HepG2 (cell line): Measurements from ENCODE around the gene MYADML2. TPM values are rescaled to one million over a fixed set of nuclear protein-coding genes. Genes with fewer than 3 reads are reported as not detected.
A peak's percentile ranks its signal among the peaks of the same experiment; 100 is the strongest.

Experiments used
- BCL3 ChIP-seq: sonication (generic); formaldehyde crosslinking; IDR thresholded peaks from 2 replicates; pipeline ENCODE4 v1.5.1; 2020; ENCODE audit warnings: mild to moderate bottlenecking, missing genetic modification reagents, moderate library complexity
- CCAR2 ChIP-seq: fragments of 200-400 bp; formaldehyde crosslinking; optimal IDR thresholded peaks from 2 replicates; pipeline ENCODE3; 2018; ENCODE audit warnings: low read depth, mild to moderate bottlenecking, low read length, moderate library complexity
- ETV5 ChIP-seq: IDR thresholded peaks from 2 replicates; pipeline ENCODE4 v1.6.1; 2018; ENCODE audit warnings: missing biosample characterization, missing genetic modification reagents, inconsistent platforms, borderline replicate concordance
- KLF6 ChIP-seq: IDR thresholded peaks from 2 replicates; pipeline ENCODE4 v1.8.0; 2016; ENCODE audit warnings: missing biosample characterization, missing genetic modification reagents
- PHF5A ChIP-seq: IDR thresholded peaks from one replicate; pipeline ENCODE4 v1.6.1; 2018; ENCODE audit warnings: low read depth, missing genetic modification reagents; ENCODE audit not compliant: unreplicated experiment
- PLRG1 ChIP-seq: fragments of 450-650 bp; conservative IDR thresholded peaks from 2 replicates; pipeline ENCODE4 v1.6.1; 2016
- POLR2A ChIP-seq, 2 experiments: IDR thresholded peaks; 2 replicates each; pipeline ENCODE4 v1.6.1; 2011; ENCODE audit warnings: low read depth in 2 of 2, low read length in 2 of 2, mild to moderate bottlenecking in 1 of 2, moderate library complexity in 1 of 2; ENCODE audit not compliant: insufficient read depth in 1 of 2
- RBAK ChIP-seq: sonication (generic); formaldehyde crosslinking; IDR thresholded peaks from 2 replicates; pipeline ENCODE4 v1.5.1; 2020; ENCODE audit warnings: mild to moderate bottlenecking, missing genetic modification reagents
- SMARCE1 ChIP-seq: fragments of 450-650 bp; IDR thresholded peaks from 2 replicates; pipeline ENCODE4 v1.6.1; 2017; ENCODE audit warnings: borderline replicate concordance
- SNAPC5 ChIP-seq: sonication (generic); formaldehyde crosslinking; IDR thresholded peaks from 2 replicates; pipeline ENCODE4 v1.8.1; 2023; ENCODE audit warnings: mild to moderate bottlenecking, missing genetic modification reagents, borderline replicate concordance
- TOPORS ChIP-seq: sonication (generic); formaldehyde crosslinking; IDR thresholded peaks from 2 replicates; pipeline ENCODE4 v1.8.0; 2023; ENCODE audit warnings: mild to moderate bottlenecking, missing genetic modification reagents
- YEATS2 ChIP-seq: sonication (generic); formaldehyde crosslinking; IDR thresholded peaks from 2 replicates; pipeline ENCODE4 v1.4.0; 2020; ENCODE audit warnings: missing genetic modification reagents, borderline replicate concordance
- ZBTB3 ChIP-seq: sonication (generic); formaldehyde crosslinking; IDR thresholded peaks from 2 replicates; pipeline ENCODE4 v1.4.0; 2020; ENCODE audit warnings: low read depth, mild to moderate bottlenecking, moderate library complexity, missing genetic modification reagents, borderline replicate concordance
- ZBTB46 ChIP-seq: sonication (generic); formaldehyde crosslinking; IDR thresholded peaks from 2 replicates; pipeline ENCODE4 v1.4.0; 2020; ENCODE audit warnings: mild to moderate bottlenecking, missing genetic modification reagents, borderline replicate concordance
- ZEB1 ChIP-seq: IDR thresholded peaks from 2 replicates; pipeline ENCODE4 v1.6.1; 2012; ENCODE audit warnings: mild to moderate bottlenecking, low read depth, inconsistent platforms; ENCODE audit not compliant: insufficient replicate concordance
- ZKSCAN5 ChIP-seq: sonication (generic); formaldehyde crosslinking; IDR thresholded peaks from 2 replicates; pipeline ENCODE4 v1.5.1; 2020; ENCODE audit warnings: mild to moderate bottlenecking, missing genetic modification reagents
- ZNF263 ChIP-seq: sonication (generic); formaldehyde crosslinking; IDR thresholded peaks from 2 replicates; pipeline ENCODE4 v1.4.0; 2020; ENCODE audit warnings: missing genetic modification reagents
- ZNF451 ChIP-seq: sonication (generic); formaldehyde crosslinking; IDR thresholded peaks from 2 replicates; pipeline ENCODE4 v1.5.0; 2020; ENCODE audit warnings: mild to moderate bottlenecking, missing genetic modification reagents
- ZNF850 ChIP-seq: sonication (generic); formaldehyde crosslinking; conservative IDR thresholded peaks from 2 replicates; pipeline ENCODE4 v1.9.0; 2021; ENCODE audit warnings: mild to moderate bottlenecking, missing genetic modification reagents
- polyA plus RNA-seq, 8 experiments: library from polyadenylated mRNA; depleted of rRNA in 3 of 8; stranded (reverse) in 7 of 8; unstranded in 1 of 8; fragments of >200 nt; fragmentation: Illumina TruSeq in 4 of 8; extraction: Trizol in 4 of 8; gene quantifications; 2 replicates each; pipeline versions ENCODE4 v1.2.1 to v1.2.3, GENCODE V29; 2011 to 2016; ENCODE audit warnings: low read depth in 4 of 8, missing spikeins in 1 of 8, mixed read lengths in 1 of 8; ENCODE audit not compliant: insufficient read depth in 1 of 8
- total RNA-seq, 5 experiments: library from RNA; depleted of rRNA; stranded (reverse); fragments of >200 nt; fragmentation: Illumina TruSeq; extraction: Trizol; gene quantifications; 2 replicates each; pipeline ENCODE4 v1.2.3, GENCODE V29; 2016; ENCODE audit warnings: low read depth in 1 of 5
- TF ChIP-seq, protein P1 (sequence below): sonication (generic); formaldehyde crosslinking; IDR thresholded peaks from 2 replicates; pipeline ENCODE4 v1.5.1; 2020; ENCODE audit warnings: mild to moderate bottlenecking, moderate library complexity, missing genetic modification reagents
- TF ChIP-seq, protein P2 (sequence below): sonication (generic); formaldehyde crosslinking; IDR thresholded peaks from 2 replicates; pipeline ENCODE4 v1.4.0; 2020; ENCODE audit warnings: missing genetic modification reagents, borderline replicate concordance

The MYADML2 gene
- total and polyA plus RNA-seq, 2 of the 13 experiments (the other 11 are each of a cell fraction or from before 2014, with no cell fraction given): not detected

DNA sequence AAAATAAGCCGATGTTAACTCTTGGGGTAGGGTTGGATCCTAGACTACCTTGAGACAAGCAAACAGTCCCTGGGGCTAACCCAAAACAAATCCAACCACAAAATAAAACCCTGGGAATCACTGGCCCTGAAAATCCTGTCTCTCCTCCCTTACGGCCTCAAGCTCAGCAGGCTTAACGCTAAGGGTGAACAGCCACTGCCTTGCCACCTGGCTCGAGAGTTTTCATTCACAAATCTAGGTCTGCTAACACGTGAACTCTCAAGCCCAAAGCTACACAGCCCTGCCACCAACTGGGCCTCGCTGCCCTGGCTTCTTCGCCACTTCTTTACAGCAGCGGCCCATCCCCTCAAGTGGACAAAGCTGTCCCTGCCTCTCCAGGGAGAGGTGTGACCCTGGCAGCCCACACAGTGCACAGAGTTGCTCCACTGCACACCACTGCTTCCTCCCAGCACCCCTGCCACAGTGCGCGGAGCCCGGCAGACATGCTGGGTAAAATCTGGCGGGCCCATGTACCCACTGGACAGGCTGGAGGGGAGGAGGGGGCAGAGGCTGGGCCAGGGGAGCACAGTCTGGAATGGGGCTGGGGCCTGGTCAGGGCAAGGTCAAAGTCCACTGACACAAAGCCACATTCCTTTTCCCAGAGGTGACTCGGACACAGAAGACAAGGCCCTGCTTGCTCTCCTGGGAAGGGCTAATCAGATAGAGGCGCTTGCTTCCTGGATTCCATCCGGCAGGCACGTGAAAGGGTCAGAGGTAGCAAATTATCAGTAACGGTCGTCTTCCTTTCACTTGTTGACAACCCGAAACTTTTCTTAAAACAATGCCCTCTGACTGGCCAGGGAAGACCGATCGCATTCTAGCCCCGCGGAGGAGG is 36.8 kb downstream of the MYADML2 start (continued):
- peak in 1 of 2 experiments; percentile 93; a peak in 2 of 4 replicates for TF ChIP-seq POLR2A (IDR thresholded peaks at IDR 0.05; ENCODE audit: insufficient read depth in 1 of 2, low read depth in 2 of 2, low read length in 2 of 2)
- no peak; the same call in 1 of the 2 replicates for TF ChIP-seq SNAPC5 (CRISPR knock-in tag)
- TF ChIP-seq BCL3: peak; percentile 73; the same call in 1 of the 2 replicates
- peak; percentile 30; the same call in 1 of the 2 replicates for TF ChIP-seq ZBTB46 (CRISPR knock-in tag)
- TF ChIP-seq CCAR2: no peak
- TF ChIP-seq KLF6 (CRISPR knock-in tag): peak; percentile 59; the same call in 1 of the 2 replicates
- no peak for TF ChIP-seq ZNF850 (CRISPR knock-in tag)
- TF ChIP-seq ZNF263 (CRISPR knock-in tag): peak; percentile 100
- no peak for TF ChIP-seq ZNF451 (CRISPR knock-in tag)
- TF ChIP-seq, protein P1, sequence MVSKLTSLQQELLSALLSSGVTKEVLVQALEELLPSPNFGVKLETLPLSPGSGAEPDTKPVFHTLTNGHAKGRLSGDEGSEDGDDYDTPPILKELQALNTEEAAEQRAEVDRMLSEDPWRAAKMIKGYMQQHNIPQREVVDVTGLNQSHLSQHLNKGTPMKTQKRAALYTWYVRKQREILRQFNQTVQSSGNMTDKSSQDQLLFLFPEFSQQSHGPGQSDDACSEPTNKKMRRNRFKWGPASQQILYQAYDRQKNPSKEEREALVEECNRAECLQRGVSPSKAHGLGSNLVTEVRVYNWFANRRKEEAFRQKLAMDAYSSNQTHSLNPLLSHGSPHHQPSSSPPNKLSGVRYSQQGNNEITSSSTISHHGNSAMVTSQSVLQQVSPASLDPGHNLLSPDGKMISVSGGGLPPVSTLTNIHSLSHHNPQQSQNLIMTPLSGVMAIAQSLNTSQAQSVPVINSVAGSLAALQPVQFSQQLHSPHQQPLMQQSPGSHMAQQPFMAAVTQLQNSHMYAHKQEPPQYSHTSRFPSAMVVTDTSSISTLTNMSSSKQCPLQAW (CRISPR knock-in tag): peak; percentile 70; the same call in 1 of the 2 replicates
- TF ChIP-seq ZKSCAN5: no peak
- no peak for TF ChIP-seq TOPORS
- TF ChIP-seq ZBTB3 (CRISPR knock-in tag): 0 out of 2 replicates have a peak, but pooled peaks have one; percentile 65
- peak; percentile 82 for TF ChIP-seq ETV5
- TF ChIP-seq RBAK: no peak; the same call in 1 of the 2 replicates
- peak; percentile 82 for TF ChIP-seq PHF5A
- TF ChIP-seq ZEB1: peak; percentile 78
- no peak for TF ChIP-seq PLRG1
- TF ChIP-seq, protein P2, sequence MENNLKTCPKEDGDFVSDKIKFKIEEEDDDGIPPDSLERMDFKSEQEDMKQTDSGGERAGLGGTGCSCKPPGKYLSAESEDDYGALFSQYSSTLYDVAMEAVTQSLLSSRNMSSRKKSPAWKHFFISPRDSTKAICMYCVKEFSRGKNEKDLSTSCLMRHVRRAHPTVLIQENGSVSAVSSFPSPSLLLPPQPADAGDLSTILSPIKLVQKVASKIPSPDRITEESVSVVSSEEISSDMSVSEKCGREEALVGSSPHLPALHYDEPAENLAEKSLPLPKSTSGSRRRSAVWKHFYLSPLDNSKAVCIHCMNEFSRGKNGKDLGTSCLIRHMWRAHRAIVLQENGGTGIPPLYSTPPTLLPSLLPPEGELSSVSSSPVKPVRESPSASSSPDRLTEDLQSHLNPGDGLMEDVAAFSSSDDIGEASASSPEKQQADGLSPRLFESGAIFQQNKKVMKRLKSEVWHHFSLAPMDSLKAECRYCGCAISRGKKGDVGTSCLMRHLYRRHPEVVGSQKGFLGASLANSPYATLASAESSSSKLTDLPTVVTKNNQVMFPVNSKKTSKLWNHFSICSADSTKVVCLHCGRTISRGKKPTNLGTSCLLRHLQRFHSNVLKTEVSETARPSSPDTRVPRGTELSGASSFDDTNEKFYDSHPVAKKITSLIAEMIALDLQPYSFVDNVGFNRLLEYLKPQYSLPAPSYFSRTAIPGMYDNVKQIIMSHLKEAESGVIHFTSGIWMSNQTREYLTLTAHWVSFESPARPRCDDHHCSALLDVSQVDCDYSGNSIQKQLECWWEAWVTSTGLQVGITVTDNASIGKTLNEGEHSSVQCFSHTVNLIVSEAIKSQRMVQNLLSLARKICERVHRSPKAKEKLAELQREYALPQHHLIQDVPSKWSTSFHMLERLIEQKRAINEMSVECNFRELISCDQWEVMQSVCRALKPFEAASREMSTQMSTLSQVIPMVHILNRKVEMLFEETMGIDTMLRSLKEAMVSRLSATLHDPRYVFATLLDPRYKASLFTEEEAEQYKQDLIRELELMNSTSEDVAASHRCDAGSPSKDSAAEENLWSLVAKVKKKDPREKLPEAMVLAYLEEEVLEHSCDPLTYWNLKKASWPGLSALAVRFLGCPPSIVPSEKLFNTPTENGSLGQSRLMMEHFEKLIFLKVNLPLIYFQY (CRISPR knock-in tag): no peak; the same call in 1 of the 2 replicates
- no peak for TF ChIP-seq SMARCE1
- TF ChIP-seq YEATS2 (CRISPR knock-in tag): peak; percentile 75
